HepG2 (cell line): ENCODE measurements around the gene COL27A1. TPM values are rescaled to one million over a fixed set of nuclear protein-coding genes. Genes with fewer than 3 reads are reported as not detected.

Source experiments
- AKAP8 ChIP-seq: sonication (generic); formaldehyde crosslinking; IDR thresholded peaks from 2 replicates; pipeline ENCODE4 v1.5.1; 2020; ENCODE audit warnings: mild to moderate bottlenecking, missing genetic modification reagents
- CTCF ChIP-seq: sonication (generic); formaldehyde crosslinking; IDR thresholded peaks from 2 replicates; pipeline ENCODE4 v1.5.0; 2020; ENCODE audit warnings: mild to moderate bottlenecking, missing genetic modification reagents, moderate library complexity
- DR1 ChIP-seq: sonication (generic); formaldehyde crosslinking; IDR thresholded peaks from 2 replicates; pipeline ENCODE4 v1.8.0; 2021; ENCODE audit warnings: mild to moderate bottlenecking, missing genetic modification reagents, inconsistent platforms
- ERF ChIP-seq: IDR thresholded peaks from 2 replicates; pipeline ENCODE4 v1.6.1; 2018; ENCODE audit warnings: missing biosample characterization, missing genetic modification reagents
- FOXA3 ChIP-seq: IDR thresholded peaks from 2 replicates; pipeline ENCODE4 v1.6.1; 2016; ENCODE audit warnings: missing genetic modification reagents, missing compliant biosample characterization
- HOXA3 ChIP-seq: sonication (generic); formaldehyde crosslinking; IDR thresholded peaks from 2 replicates; pipeline ENCODE4 v1.5.0; 2020; ENCODE audit warnings: missing genetic modification reagents
- KMT2A ChIP-seq: sonication (generic); formaldehyde crosslinking; IDR thresholded peaks from 2 replicates; pipeline ENCODE4 v1.4.0; 2020; ENCODE audit warnings: missing genetic modification reagents
- KMT2B ChIP-seq: IDR thresholded peaks from 2 replicates; pipeline ENCODE4 v1.6.1; 2016; ENCODE audit warnings: missing genetic modification reagents, missing compliant biosample characterization
- MTA1 ChIP-seq: sonication (generic); formaldehyde crosslinking; IDR thresholded peaks from 2 replicates; pipeline ENCODE4 v1.4.0; 2020; ENCODE audit warnings: missing genetic modification reagents, mild to moderate bottlenecking, borderline replicate concordance
- POLR2A ChIP-seq, 2 experiments: IDR thresholded peaks; 2 replicates each; pipeline ENCODE4 v1.6.1; 2011; ENCODE audit warnings: low read depth in 2 of 2, low read length in 2 of 2, mild to moderate bottlenecking in 1 of 2, moderate library complexity in 1 of 2; ENCODE audit not compliant: insufficient read depth in 1 of 2
- RFX1 ChIP-seq: fragments of 450-650 bp; IDR thresholded peaks from 2 replicates; pipeline ENCODE4 v1.6.1; 2017
- UBTF ChIP-seq: sonication (generic); formaldehyde crosslinking; IDR thresholded peaks from 2 replicates; pipeline ENCODE4 v1.4.0; 2020; ENCODE audit warnings: mild to moderate bottlenecking, missing genetic modification reagents
- ZEB1 ChIP-seq: IDR thresholded peaks from 2 replicates; pipeline ENCODE4 v1.6.1; 2012; ENCODE audit warnings: mild to moderate bottlenecking, low read depth, inconsistent platforms; ENCODE audit not compliant: insufficient replicate concordance
- ZNF280D ChIP-seq: sonication (generic); formaldehyde crosslinking; IDR thresholded peaks from 2 replicates; pipeline ENCODE4 v1.5.1; 2020; ENCODE audit warnings: mild to moderate bottlenecking, missing genetic modification reagents
- ZNF484 ChIP-seq: sonication (generic); formaldehyde crosslinking; IDR thresholded peaks from 2 replicates; pipeline ENCODE4 v1.5.1; 2020; ENCODE audit warnings: mild to moderate bottlenecking, low read depth, missing genetic modification reagents, borderline replicate concordance
- ZNF512 ChIP-seq: sonication (generic); formaldehyde crosslinking; IDR thresholded peaks from 2 replicates; pipeline ENCODE4 v1.4.0; 2020; ENCODE audit warnings: mild to moderate bottlenecking, missing genetic modification reagents
- polyA plus RNA-seq, 8 experiments: library from polyadenylated mRNA; depleted of rRNA in 3 of 8; stranded (reverse) in 7 of 8; unstranded in 1 of 8; fragments of >200 nt; fragmentation: Illumina TruSeq in 4 of 8; extraction: Trizol in 4 of 8; gene quantifications; 2 replicates each; pipeline versions ENCODE4 v1.2.1 to v1.2.3, GENCODE V29; 2011 to 2016; ENCODE audit warnings: low read depth in 4 of 8, missing spikeins in 1 of 8, mixed read lengths in 1 of 8; ENCODE audit not compliant: insufficient read depth in 1 of 8
- total RNA-seq, 5 experiments: library from RNA; depleted of rRNA; stranded (reverse); fragments of >200 nt; fragmentation: Illumina TruSeq; extraction: Trizol; gene quantifications; 2 replicates each; pipeline ENCODE4 v1.2.3, GENCODE V29; 2016; ENCODE audit warnings: low read depth in 1 of 5

COL27A1 gene
- total and polyA plus RNA-seq, 2 of the 13 experiments (the other 11 are each of a cell fraction or from before 2014, with no cell fraction given): 71.3 to 89.1 TPM

- no peak for TF ChIP-seq ZNF280D
- 0 out of 2 replicates have a peak, but pooled peaks have one; percentile 62 for TF ChIP-seq AKAP8
- 0 out of 2 replicates have a peak, but pooled peaks have one; percentile 20 for TF ChIP-seq KMT2A (CRISPR knock-in tag)
- no peak for TF ChIP-seq ERF
- no peak for TF ChIP-seq DR1 (CRISPR knock-in tag)
- TF ChIP-seq CTCF (CRISPR knock-in tag): no peak
- TF ChIP-seq KMT2B (CRISPR knock-in tag): no peak
- TF ChIP-seq POLR2A (IDR thresholded peaks at IDR 0.05; ENCODE audit: insufficient read depth in 1 of 2, low read depth in 2 of 2, low read length in 2 of 2): no peak
- TF ChIP-seq ZNF484 (CRISPR knock-in tag): no peak
- peak; percentile 48 for TF ChIP-seq UBTF
- peak; percentile 48; the same call in 1 of the 2 replicates for TF ChIP-seq MTA1 (CRISPR knock-in tag)
- TF ChIP-seq ZEB1: no peak
- peak; percentile 42; the same call in 1 of the 2 replicates for TF ChIP-seq HOXA3 (CRISPR knock-in tag)
- no peak for TF ChIP-seq RFX1
- no peak for TF ChIP-seq ZNF512
- peak; percentile 49; the same call in 1 of the 2 replicates for TF ChIP-seq FOXA3
Observed at GRCh38 chr9:114123031-114123977, 32.0 kb upstream of the COL27A1 start (continued).
